GM18499 (cell line): ENCODE measurements around the gene GOPC.

Experiments used
- ATAC-seq: cut with Tn5 transposase; IDR thresholded peaks from one replicate; pipeline ENCODE4 v1.9.1; 2021; ENCODE audit warnings: moderate number of reproducible peaks; ENCODE audit not compliant: insufficient read depth, unreplicated experiment

The GOPC gene

GRCh38 chr6:117550618-117551242 lies 51.6 kb downstream of the GOPC start:
- no peak for ATAC-seq

DNA sequence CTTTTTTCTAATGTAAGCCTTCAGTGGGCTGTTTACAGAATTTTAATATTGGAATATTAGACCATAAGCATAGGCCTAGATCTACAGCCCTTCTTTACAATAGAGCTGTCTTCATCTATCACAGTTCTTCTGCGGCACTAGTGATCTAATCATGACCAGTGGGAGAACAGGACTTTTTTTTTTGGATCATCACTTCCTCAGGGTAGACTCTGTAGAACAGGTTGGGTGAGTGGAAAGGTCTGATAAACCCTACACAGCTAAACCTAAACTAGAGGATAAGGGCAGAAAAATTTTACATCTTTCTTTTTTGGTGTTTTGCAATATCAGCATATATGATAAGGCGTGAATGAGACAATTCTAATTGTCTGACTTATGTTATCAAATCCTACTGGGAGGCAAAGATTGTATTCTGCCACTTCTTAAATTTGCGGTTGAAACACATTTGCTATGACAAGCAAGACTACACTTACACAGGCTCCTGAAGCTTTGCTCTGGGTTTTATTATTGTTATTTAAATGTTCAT lies 52.2 kb downstream of the GOPC start:
- ATAC-seq, result no peak

DNA sequence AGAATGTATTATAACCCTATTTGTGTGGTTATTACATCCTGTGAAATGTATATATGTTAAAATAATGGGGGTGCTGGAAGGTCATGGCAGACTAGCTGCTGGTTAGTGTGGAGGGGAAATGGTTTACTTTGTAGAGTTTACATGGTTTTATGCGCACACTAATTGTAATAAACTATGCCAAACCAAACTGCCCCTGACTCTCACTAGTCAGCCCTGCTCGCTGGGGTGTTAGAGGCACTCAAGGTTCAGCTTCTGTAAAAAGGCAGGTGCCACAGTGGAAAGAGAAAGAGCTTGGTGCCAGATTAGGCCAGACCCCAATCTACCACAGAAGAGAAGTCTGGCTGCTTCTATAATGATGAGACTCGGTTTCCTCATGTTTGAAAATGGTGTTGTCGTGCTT lies 52.7 kb downstream of the GOPC start:
- no peak for ATAC-seq

DNA sequence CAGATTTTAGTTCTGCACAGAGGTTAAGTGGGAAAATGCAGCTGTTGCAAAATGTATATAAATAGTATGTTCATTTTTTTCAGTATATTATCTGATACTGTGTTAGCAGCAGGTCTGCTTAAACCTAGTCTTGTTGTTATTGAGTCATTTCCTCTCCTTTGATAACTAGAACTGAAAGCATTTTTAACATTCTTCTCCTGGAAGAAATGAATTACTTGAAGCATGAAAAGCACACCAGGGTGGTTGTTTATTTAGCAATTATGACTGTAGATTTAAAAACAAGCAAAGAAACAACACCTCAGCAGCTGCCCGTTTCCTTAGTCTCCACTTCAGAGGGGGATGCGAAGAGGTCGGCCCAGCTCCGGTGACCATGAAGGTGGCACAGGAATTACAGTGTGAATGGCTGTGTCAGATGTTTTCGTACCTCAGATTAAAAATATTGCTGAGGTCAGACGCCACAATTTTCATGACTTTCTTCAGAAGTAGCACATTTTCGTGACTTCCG lies 53.5 kb downstream of the GOPC start:
- no peak for ATAC-seq

DNA sequence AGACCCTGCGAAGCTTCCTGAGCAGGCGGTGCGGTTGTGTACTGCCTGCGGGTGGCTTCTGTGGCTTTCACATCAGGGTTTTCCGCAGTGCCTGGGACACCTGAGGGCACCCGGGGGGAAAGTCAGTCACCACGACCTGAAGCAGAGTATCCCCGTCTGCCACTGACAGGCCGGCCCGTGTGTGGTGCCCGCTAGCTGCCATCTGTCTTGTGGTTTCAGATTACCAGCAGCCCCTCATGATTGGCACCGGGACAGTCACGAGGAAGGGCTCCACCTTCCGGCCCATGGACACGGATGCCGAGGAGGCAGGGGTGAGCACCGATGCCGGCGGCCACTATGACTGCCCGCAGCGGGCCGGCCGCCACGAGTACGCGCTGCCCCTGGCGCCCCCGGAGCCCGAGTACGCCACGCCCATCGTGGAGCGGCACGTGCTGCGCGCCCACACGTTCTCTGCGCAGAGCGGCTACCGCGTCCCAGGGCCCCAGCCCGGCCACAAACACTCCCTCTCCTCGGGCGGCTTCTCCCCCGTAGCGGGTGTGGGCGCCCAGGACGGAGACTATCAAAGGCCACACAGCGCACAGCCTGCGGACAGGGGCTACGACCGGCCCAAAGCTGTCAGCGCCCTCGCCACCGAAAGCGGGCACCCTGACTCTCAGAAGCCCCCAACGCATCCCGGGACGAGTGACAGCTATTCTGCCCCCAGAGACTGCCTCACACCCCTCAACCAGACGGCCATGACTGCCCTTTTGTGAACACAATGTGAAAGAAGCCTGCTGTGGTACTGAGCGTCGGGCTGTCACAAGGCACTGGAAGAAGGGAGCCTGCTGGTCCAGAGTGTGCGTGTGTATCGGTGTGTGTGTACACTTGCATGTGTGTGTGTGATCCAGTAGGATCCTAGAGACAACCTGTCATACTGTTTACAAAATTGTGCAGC lies 54.4 kb downstream of the GOPC start:
- ATAC-seq, result no peak

DNA sequence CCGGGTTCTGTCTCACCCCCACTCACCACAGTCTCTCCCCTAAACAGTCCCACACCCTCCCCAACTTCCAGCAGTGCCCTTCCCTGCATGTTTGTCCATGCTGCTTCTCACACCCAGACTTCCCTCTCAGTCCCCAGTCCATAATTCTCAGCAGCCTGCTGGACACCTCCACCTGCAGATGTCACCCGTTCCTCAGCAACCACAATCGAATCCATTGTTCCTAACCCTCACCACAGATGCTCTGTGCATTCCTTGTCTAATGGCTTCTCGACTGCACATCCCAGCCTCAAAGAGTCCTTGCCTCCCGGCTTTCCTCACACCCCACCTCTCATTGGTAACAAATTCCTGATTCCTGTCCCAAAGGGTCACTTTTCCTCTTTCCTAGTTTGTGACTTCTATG lies 55.6 kb downstream of the GOPC start:
- ATAC-seq, result no peak

- ATAC-seq, result no peak
Measured at GRCh38 chr6:117545161-117545595, 57.1 kb downstream of the GOPC start.

- no peak for ATAC-seq
Measured at GRCh38 chr6:117544716-117545115, 57.6 kb downstream of the GOPC start.

GRCh38 chr6:117542493-117542892 lies 59.8 kb downstream of the GOPC start:
- ATAC-seq, result no peak

DNA sequence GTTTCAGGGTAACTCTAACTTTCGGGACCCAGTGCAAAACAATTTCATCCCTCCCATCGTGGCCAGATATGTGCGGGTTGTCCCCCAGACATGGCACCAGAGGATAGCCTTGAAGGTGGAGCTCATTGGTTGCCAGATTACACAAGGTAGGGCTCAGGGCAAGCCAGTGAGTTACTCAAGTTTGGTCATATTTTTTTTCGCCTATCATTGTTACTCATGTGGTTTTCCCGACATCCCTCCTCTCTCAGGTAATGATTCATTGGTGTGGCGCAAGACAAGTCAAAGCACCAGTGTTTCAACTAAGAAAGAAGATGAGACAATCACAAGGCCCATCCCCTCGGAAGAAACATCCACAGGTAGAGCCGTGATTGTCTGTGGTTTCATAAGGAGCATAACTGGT lies 61.6 kb downstream of the GOPC start:
- ATAC-seq, result no peak

DNA sequence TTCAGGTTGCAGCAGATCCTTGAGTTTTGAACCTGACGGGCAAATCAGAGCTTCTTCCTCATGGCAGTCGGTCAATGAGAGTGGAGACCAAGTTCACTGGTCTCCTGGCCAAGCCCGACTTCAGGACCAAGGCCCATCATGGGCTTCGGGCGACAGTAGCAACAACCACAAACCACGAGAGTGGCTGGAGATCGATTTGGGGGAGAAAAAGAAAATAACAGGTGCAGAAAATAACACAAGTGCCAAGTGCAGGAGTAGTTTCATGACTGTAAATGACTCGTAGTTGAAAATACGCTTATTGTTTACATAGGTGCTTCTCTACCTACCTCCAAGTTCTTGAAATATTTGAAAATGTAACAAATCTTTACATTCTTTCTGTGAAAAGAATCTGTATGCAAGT lies 63.7 kb downstream of the GOPC start:
- ATAC-seq, result no peak

- no peak for ATAC-seq
Measured at GRCh38 chr6:117536317-117536716, 66.0 kb downstream of the GOPC start.

GRCh38 chr6:117534974-117535373 lies 67.3 kb downstream of the GOPC start:
- no peak for ATAC-seq

DNA sequence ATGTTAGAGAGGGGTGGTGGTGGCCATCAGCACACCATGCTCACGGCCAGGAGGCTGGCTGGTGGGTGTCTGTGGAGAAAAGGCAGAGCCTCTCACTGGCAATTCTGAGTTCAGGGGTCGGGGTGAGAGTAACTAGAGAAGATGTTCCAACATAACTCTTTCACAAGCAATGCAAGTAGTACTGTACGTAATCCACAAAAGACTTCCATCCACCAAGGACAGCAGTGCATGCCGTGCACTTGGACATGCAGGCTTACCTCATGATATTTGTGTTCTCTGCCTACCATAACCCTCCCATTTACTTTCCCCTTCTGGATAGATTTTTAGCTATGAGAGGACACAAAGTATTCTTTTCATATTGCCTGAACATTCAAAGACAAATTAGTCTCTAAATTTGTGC lies 68.5 kb downstream of the GOPC start:
- ATAC-seq, result no peak

DNA sequence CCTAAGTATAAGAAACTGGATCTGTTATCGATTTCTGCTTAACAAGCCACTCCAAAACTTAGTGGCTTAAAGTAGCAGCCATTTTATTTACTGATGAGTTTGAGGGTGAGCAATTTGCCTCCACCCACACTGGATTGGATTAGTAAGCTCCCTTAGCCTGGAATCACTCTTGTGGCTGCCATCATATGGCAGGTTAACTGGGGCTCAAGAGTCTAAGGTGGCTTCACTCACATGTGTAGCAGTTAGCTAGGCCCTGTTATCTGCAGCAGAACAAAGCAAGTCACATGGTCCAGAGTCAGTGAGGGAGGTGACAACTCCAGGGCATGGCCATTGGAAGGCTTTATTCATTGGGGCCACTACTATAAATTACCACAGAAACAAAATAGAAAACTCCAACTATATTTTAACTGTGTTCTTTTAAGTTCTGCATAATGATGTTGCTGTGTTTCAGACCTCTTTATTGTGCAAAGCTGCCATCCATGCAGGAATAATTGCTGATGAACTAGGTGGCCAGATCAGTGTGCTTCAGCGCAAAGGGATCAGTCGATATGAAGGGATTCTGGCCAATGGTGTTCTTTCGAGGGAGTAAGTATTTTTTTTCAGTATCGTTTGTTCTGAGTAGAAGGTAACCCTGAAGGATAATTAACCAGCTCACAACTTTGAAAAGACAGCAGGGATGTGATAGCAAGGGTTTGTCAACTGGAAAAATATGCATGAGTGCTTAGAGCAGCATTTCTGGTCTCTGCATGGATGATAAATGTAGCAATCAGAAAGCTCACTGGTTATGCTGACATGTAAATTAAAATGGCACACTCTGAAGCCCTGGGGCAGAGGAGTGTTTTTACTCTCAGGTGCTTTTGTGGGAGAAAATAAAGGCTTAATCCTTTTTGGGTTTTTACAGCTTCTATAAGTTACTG lies 70.2 kb downstream of the GOPC start:
- ATAC-seq, result no peak

- no peak for ATAC-seq
Measured at GRCh38 chr6:117531346-117531745, 71.0 kb downstream of the GOPC start.

- ATAC-seq, result no peak
Measured at GRCh38 chr6:117530467-117531242, 71.7 kb downstream of the GOPC start.

DNA sequence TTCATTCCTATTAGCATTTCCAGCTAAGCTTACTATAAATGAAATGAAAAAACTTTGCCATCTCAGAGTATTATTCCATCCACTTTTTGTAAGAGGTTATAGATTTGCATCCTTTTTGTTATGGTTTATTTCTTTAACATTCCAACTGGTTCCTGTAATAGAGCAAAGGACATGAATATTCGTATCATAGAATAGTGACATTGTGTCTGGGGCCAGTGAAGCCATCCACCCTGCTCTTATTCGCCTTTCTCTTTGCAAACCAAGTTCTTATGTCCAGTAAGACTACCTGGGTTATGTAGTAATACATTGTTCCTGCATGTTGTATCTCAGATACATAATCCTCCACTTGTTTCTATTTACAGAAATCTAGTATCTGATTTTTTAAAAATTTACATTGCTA lies 76.7 kb downstream of the GOPC start:
- ATAC-seq, result no peak

DNA sequence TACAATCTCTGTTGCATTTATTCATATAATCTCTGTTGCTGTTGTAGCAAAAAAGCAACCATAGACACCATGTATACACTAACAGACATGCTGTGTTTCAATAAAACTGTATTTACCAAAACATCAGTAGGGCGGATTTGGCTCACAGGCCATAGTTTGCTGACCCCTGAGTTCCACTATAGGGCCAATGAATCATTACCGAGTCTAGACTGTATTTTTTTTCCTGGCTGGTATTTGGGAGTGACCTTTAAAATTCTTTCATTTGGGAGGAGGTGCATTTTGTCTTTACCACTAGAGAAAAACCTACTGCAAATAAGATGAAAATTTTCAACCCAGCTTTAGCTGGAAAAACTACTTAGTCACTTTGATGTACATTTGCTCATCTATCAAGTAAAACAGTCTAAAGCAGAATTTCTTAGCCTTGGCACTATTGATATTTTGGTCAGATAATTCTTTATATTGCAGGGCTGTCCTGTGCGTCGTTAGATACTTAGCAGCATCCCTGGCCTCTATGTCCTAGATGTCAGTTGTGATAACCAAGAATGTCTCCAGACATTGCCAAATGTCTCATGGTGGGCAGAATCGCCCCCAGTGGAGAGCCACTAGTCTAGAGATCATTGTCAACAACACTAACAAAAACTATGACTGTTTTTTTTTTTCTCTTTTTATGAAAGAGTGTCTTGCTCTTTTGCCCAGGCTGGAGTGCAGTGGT lies 80.4 kb downstream of the GOPC start:
- ATAC-seq, result no peak
